Lower leg skin (tissue), 4 donors: ENCODE data around the gene RMND5B. TPM values are rescaled to one million over a fixed set of nuclear protein-coding genes. Genes with fewer than 3 reads are reported as not detected.
"Not testable (repeated sequence)": the region's sequence is repeated elsewhere in the genome, so short reads cannot be mapped to it uniquely, and the experiment has no call there.

Source experiments
- DNase-seq, 2 donors: peaks; one replicate each; pipeline ENCODE4 v3.0.0-alpha.2; 2019; ENCODE audit warnings: low spot score in 2 of 2
- H3K4me3 ChIP-seq: fragments of 200-600 bp; sonication (generic); 2 replicates; pipeline ENCODE4 v1.5.1; 2017; ENCODE audit warnings: mild to moderate bottlenecking, low read depth; ENCODE audit not compliant: poor library complexity, severe bottlenecking
- CTCF ChIP-seq, 3 donors: fragments of 450-650 bp; IDR thresholded peaks; one replicate each; pipeline ENCODE4 v1.5.1; 2016; ENCODE audit warnings: antibody characterized with exemption in 3 of 3, mild to moderate bottlenecking in 3 of 3, moderate library complexity in 2 of 3
- POLR2A ChIP-seq, 2 donors: fragments of 450-650 bp; IDR thresholded peaks; one replicate each; pipeline ENCODE4 v1.6.1; 2016 to 2017; ENCODE audit warnings: antibody characterized with exemption in 2 of 2, mild to moderate bottlenecking in 1 of 2, moderate library complexity in 1 of 2
- WGBS, 2 donors: methylation state at CpG; one replicate each; pipeline ENCODE4 v1.1.5; 2018; 5-methylcytosine and 5-hydroxymethylcytosine counted together
- intact Hi-C: fragments of 100-400 bp; cut with DNase I; formaldehyde crosslinking; loops from one replicate; pipeline ENCODE4 v1.15.0; 2023; ENCODE audit warnings: low total_unique reads
- total RNA-seq, 4 donors: library from RNA; depleted of rRNA; stranded (reverse); fragments of >200 nt; gene quantifications; one replicate each; pipeline ENCODE4 v1.1.0, GENCODE V29; 2016

The RMND5B gene
- total RNA-seq, 4 donors from 2014 or later: 47.4 to 83.2 (median 56.2) TPM

DNA sequence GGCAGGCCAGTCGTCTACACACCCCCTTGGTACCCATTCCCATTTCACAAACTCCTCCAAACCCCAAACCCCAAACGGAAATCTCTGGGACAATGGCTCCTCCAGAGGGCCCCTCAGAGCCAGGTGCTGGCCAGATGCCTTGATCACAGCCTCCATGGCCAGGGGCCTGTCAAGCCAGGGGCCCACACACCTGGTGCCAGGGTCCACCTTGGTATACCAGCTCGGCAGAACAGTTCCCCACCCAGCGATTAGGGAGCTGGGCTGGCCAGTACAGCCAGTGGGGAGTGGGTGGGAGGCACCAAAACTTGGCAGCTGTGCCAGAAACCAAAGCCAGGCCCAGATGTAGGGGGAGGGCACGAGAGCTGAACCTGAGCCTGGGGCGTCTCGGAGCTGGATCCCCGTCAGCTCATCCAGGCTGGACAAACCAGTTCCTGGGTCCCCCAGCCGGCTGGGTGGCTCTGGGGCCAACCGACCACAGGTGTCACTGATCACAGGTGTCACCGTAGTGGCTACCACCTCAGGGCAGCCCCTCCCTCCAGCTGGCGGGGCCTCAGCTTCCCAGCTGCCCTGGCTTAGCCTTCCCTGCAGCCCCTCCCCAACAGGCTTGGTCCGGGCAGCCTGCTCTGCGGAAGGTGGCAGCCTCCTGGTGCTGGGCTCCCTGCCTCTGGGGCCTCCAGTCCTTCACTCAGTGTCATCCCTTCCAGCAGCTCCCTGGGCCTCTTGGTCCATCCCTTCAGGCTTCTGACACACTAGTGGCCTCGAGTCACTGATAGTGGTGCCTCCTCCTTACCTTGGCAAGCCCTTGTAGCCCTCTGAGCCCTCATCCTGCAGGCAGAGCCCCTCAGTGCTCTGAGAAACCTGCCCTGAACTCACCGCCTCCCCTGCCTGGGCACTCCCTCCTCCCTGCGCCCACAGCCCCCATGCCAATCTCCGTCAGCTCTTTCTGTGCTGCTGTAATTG is 6.6 kb upstream of the RMND5B start:
- WGBS, 2 donors: 56% methylated on average over 12 to 14 of the region's 18 CpGs
- TF ChIP-seq POLR2A (IDR thresholded peaks at IDR 0.05) (no peak), CTCF (IDR thresholded peaks at IDR 0.05) (no peak)
- intact Hi-C loops: no loop called here
- H3K4me3 ChIP-seq: no peak overlapping the region
- peak in 1 of 2 donors; percentile 91 for DNase-seq

GRCh38 chr5:178125253-178125906 is 5.4 kb upstream of the RMND5B start:
- WGBS, 2 donors: 63 to 68% methylated on average over 10 of the region's 10 CpGs
- DNase-seq: no peak
- TF ChIP-seq CTCF (IDR thresholded peaks at IDR 0.05): no peak
- TF ChIP-seq POLR2A (IDR thresholded peaks at IDR 0.05): no peak
- no peak overlapping the region for H3K4me3 ChIP-seq
- intact Hi-C loops: no loop called here

GRCh38 chr5:178126556-178126955 is 4.3 kb upstream of the RMND5B start:
- intact Hi-C loops: no loop called here
- TF ChIP-seq CTCF (IDR thresholded peaks at IDR 0.05) (no peak), POLR2A (IDR thresholded peaks at IDR 0.05) (no peak)
- WGBS, 2 donors: 71 to 82% methylated on average over 3 of the region's 3 CpGs
- H3K4me3 ChIP-seq: no peak overlapping the region
- no peak for DNase-seq

DNA sequence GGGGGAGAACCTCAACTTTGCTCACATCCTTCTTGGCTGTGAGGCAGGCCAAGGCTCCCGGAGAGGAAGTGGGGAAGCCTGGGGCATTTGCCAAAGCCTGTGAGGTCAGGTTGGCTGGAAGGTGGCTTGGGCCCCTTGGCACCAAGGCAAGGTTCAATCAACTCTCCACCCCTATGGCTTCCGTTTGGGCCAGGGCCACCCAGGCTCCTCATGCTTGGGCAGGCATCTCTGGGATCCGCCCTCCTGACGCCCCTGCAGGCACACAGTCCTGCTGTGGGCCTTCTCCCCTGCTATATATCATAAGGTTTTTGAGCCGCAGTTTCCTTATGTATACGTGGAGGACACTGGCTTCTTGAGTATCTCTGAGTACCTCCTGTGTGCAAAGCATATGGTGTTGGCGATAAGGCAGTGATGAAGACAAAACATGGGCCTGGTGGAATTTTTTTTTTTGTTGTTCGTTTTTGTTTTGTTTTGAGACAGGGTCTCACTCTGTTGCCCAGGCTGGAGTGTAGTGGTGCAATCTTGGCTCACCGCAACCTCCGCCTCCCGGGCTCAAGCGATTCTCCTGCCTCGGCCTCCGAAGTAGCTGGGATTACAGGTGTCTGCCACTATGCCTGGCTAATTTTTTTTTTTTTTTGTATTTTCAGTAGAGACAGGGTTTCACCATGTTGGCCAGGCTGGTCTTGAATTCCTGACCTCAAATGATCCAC is 3.4 kb upstream of the RMND5B start:
- H3K4me3 ChIP-seq, DNase-seq, intact Hi-C loops: not testable (repeated sequence)
- 72 to 73% methylated on average over 14 of the region's 14 CpGs for WGBS, 2 donors

GRCh38 chr5:178129296-178129695 is 1.5 kb upstream of the RMND5B start:
- DNase-seq: no peak
- TF ChIP-seq POLR2A (IDR thresholded peaks at IDR 0.05) (no peak), CTCF (IDR thresholded peaks at IDR 0.05) (no peak)
- H3K4me3 ChIP-seq: no peak overlapping the region
- 83 to 85% methylated on average over 9 of the region's 9 CpGs for WGBS, 2 donors
- intact Hi-C loops: no loop called here

- intact Hi-C loops: loop anchor here (5.0 kb wide), 1 partner anchor 573 kb away; no protein-coding TSS in a partner anchor
- WGBS, 2 donors: 8 to 10% methylated on average over 11 of the region's 11 CpGs
- peak overlapping the region; percentile 90 for H3K4me3 ChIP-seq
- DNase-seq: not testable (repeated sequence)
Observed at GRCh38 chr5:178130234-178130575, 609 bp upstream of the RMND5B start.
